Loucy (cell line): Measurements from ENCODE around the gene CADM3.

ENCODE experiments used
- H2AFZ ChIP-seq: fragments of 200-600 bp; sonication (generic); 2 replicates; pipeline ENCODE4 v1.6.0; 2016; ENCODE audit warnings: antibody characterized with exemption, mild to moderate bottlenecking, low read length, moderate library complexity
- H3F3A ChIP-seq: fragments of 200-600 bp; 2 replicates; pipeline ENCODE4 v1.6.0; 2016; ENCODE audit warnings: antibody characterized with exemption, low read depth, mild to moderate bottlenecking
- H3K27me3 ChIP-seq: fragments of 200-600 bp; sonication (generic); 2 replicates; pipeline ENCODE4 v1.6.1; 2014; ENCODE audit warnings: low read length, mild to moderate bottlenecking; ENCODE audit not compliant: insufficient read depth, poor library complexity, severe bottlenecking
- H3K36me3 ChIP-seq: fragments of 200-600 bp; sonication (generic); 2 replicates; pipeline ENCODE4 v1.6.1; 2016; ENCODE audit warnings: low read length; ENCODE audit not compliant: insufficient read depth
- H3K4me1 ChIP-seq: fragments of 200-600 bp; sonication (generic); 2 replicates; pipeline ENCODE4 v1.5.1; 2014; ENCODE audit warnings: low read length, mild to moderate bottlenecking; ENCODE audit not compliant: insufficient read depth, poor library complexity, severe bottlenecking
- H3K4me2 ChIP-seq: fragments of 200-600 bp; sonication (generic); 2 replicates; pipeline ENCODE4 v1.6.0; 2014; ENCODE audit warnings: antibody characterized with exemption, low read length, low read depth, mild to moderate bottlenecking; ENCODE audit not compliant: poor library complexity, severe bottlenecking
- H3K4me3 ChIP-seq: fragments of 200-600 bp; sonication (generic); 2 replicates; pipeline ENCODE4 v1.5.1; 2014; ENCODE audit warnings: low read length, mild to moderate bottlenecking, mixed read lengths; ENCODE audit not compliant: poor library complexity, severe bottlenecking
- H3K79me2 ChIP-seq: fragments of 200-600 bp; sonication (generic); 2 replicates; pipeline ENCODE4 v1.6.1; 2014; ENCODE audit warnings: low read length; ENCODE audit not compliant: insufficient read depth
- H3K9ac ChIP-seq: fragments of 200-600 bp; sonication (generic); 2 replicates; pipeline ENCODE4 v1.6.0; 2014; ENCODE audit warnings: mild to moderate bottlenecking, low read depth, low read length, moderate library complexity; ENCODE audit not compliant: poor library complexity, severe bottlenecking
- H3K9me2 ChIP-seq: fragments of 200-600 bp; sonication (generic); replicated peaks from 2 replicates; pipeline ENCODE4 v1.6.1; 2016; ENCODE audit warnings: low read depth, low read length, mixed read lengths
- H3K9me3 ChIP-seq: fragments of 200-600 bp; sonication (generic); 2 replicates; pipeline ENCODE4 v1.6.1; 2014; ENCODE audit warnings: mild to moderate bottlenecking, antibody characterized with exemption, low read length, low read depth; ENCODE audit not compliant: insufficient read depth
- H4K20me1 ChIP-seq: fragments of 200-600 bp; sonication (generic); 2 replicates; pipeline ENCODE4 v1.6.0; 2014; ENCODE audit warnings: antibody characterized with exemption, low read length, mild to moderate bottlenecking; ENCODE audit not compliant: insufficient read depth, poor library complexity, severe bottlenecking
- EZH2phosphoT487 ChIP-seq: fragments of 200-600 bp; IDR thresholded peaks from 2 replicates; pipeline ENCODE4 v1.6.1; 2018; ENCODE audit warnings: antibody characterized with exemption, mild to moderate bottlenecking, moderate library complexity, borderline replicate concordance
- TF ChIP-seq, protein P1 (sequence below): fragments of 200-600 bp; sonication (generic); conservative IDR thresholded peaks from 2 replicates; pipeline ENCODE4 v1.5.1; 2014; ENCODE audit warnings: mild to moderate bottlenecking, antibody characterized with exemption, low read length

Gene CADM3

DNA sequence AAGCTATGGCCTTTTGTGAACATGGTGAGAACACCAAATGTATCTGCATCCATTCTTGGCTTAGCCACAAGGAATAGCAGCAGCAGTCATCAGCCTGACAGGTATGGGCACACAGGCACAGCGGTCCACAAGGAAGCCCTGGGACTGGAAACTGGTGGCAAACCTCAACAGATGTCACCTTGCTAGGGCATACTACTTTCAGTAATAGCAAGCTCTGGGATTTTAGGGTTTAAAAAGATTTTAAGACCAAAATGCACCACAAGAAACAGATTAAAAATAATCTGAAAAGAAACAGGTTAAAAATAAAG is 9.7 kb upstream of the CADM3 start:
- Histone ChIP-seq H4K20me1 (no peaks in the 10 kb centered on the region), H3K79me2 (no peaks in the 10 kb centered on the region), H3K36me3 (no peaks in the 10 kb centered on the region), H3F3A (no peaks in the 10 kb centered on the region), H2AFZ (no peak overlapping the region), H3K9ac (no peak overlapping the region), H3K4me3 (no peak overlapping the region), H3K9me3 (no peaks in the 10 kb centered on the region), H3K4me1 (no peaks in the 10 kb centered on the region), H3K4me2 (no peak overlapping the region), H3K9me2 (no peaks in the 10 kb centered on the region), H3K27me3 (peaks cover 6% of the 10 kb centered on the region)
- TF ChIP-seq, protein P1, sequence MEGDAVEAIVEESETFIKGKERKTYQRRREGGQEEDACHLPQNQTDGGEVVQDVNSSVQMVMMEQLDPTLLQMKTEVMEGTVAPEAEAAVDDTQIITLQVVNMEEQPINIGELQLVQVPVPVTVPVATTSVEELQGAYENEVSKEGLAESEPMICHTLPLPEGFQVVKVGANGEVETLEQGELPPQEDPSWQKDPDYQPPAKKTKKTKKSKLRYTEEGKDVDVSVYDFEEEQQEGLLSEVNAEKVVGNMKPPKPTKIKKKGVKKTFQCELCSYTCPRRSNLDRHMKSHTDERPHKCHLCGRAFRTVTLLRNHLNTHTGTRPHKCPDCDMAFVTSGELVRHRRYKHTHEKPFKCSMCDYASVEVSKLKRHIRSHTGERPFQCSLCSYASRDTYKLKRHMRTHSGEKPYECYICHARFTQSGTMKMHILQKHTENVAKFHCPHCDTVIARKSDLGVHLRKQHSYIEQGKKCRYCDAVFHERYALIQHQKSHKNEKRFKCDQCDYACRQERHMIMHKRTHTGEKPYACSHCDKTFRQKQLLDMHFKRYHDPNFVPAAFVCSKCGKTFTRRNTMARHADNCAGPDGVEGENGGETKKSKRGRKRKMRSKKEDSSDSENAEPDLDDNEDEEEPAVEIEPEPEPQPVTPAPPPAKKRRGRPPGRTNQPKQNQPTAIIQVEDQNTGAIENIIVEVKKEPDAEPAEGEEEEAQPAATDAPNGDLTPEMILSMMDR = no peak
- no peak for TF ChIP-seq EZH2phosphoT487

DNA sequence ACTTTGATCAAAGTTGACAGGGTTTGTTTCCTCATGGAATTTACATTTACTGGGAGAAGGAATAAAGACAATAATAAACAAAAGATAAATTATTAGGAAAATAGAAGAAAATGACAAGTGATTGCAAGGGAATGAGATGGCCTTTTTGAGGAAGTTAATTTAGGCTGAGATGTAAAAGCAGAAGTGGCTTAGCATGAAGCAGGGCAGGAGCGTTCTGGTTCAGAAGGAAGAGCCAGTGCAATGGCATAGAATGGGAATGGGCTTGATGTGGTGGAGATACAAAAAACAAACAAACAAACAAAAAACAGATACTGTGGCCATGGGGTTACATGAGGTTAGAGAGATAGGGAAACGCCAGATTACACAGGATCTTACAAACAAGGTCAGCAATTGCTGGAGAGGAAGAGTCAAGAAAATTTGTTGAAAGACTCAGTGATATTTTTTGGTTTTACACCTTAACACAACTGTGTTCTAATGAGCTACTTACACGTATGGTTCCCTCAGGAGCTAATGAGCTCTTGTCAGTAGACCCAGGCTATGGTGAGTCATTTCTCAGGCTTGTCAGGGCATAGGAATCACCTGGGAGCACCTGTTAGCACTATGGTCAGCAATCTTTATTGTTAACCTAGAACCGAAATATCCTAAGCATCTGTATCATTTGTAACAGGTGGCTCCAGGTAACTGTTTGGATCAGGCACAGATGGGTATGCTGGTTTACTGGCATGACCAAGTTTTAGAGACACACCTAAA is 8.7 kb upstream of the CADM3 start:
- H3K9ac ChIP-seq = no peak overlapping the region
- no peaks in the 10 kb centered on the region for H3F3A ChIP-seq
- no peak for TF ChIP-seq EZH2phosphoT487
- TF ChIP-seq, protein P1 = no peak
- no peaks in the 10 kb centered on the region for H4K20me1 ChIP-seq
- no peaks in the 10 kb centered on the region for H3K4me1 ChIP-seq
- no peaks in the 10 kb centered on the region for H3K9me3 ChIP-seq
- H3K4me2 ChIP-seq = no peak overlapping the region
- no peak overlapping the region for H3K4me3 ChIP-seq
- peaks cover 2% of the 10 kb centered on the region for H3K27me3 ChIP-seq
- H2AFZ ChIP-seq = no peak overlapping the region
- no peaks in the 10 kb centered on the region for H3K79me2 ChIP-seq
- no peaks in the 10 kb centered on the region for H3K9me2 ChIP-seq
- H3K36me3 ChIP-seq = no peaks in the 10 kb centered on the region

DNA sequence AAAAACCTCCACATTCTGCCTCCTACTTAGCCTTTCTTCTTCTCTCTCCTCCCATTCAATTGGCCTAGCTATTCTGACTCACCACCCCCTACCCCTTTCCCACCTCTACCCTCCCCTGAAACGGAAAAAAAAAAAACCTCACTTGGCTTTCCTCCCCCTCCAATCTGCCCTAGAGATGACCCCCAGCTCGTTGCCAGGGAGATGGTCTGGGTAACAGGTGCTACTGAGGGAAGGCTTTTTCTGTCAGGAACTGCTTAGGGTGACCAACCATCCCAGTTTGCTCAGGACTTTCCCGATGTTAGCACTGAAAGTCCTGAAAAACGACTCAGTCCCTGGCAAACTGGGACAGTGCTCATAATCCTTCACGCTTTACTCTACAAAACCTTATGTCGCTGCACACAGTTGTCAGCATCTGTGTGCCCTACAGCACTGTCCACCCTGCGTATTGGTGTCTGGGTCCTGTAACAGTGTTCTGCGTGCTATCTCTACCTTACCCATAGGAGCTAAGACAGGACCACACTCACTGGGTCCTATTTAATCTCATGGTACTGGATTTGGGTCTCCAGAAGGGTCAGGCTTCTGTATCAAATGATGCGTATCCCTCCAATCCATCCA is 7.7 kb upstream of the CADM3 start:
- Histone ChIP-seq H3K4me2 (no peak overlapping the region), H3F3A (no peaks in the 10 kb centered on the region), H3K4me1 (no peaks in the 10 kb centered on the region), H4K20me1 (no peaks in the 10 kb centered on the region), H3K27me3 (no peaks in the 10 kb centered on the region), H3K79me2 (no peaks in the 10 kb centered on the region), H2AFZ (no peak overlapping the region), H3K9me3 (no peaks in the 10 kb centered on the region), H3K9ac (no peak overlapping the region), H3K9me2 (no peaks in the 10 kb centered on the region), H3K36me3 (no peaks in the 10 kb centered on the region), H3K4me3 (no peak overlapping the region)
- TF ChIP-seq EZH2phosphoT487 = no peak
- TF ChIP-seq, protein P1 = no peak
